Measurements from ENCODE around the gene LHX3. TPM values are rescaled to one million over a fixed set of nuclear protein-coding genes. Genes with fewer than 3 reads are reported as not detected.
A peak's percentile ranks its signal among the peaks of the same experiment; 100 is the strongest.

Gene LHX3
- total and polyA plus RNA-seq, 2 of the 8 experiments (the other 6 are each of a cell fraction or from before 2014, with no cell fraction given): 0.02 TPM; not detected in 1

- ChIA-PET POLR2A (ENCODE audit: partially characterized antibody) (interaction anchor here (1.1 kb wide), 1 partner anchor 15 kb away, joined by 3 read pairs; no protein-coding TSS in a partner anchor), CTCF (ENCODE audit: partially characterized antibody) (interaction anchor here (0.7 kb wide), 1 partner anchor 22 kb away, joined by 3 read pairs; no protein-coding TSS in a partner anchor)
- Histone ChIP-seq H3K27ac (ENCODE audit: low read depth, low read length) (no peak overlapping the region), H3K36me3 (ENCODE audit: control insufficient read depth in 2 of 4, insufficient read depth in 4 of 4, low read length in 3 of 4) (peaks cover 0 to 7% (median 0%) of the 10 kb centered on the region in 4 experiments; a peak in 1 of 8 replicates), H3K4ac (replicated peaks; ENCODE audit: insufficient read length, low read depth, low read length) (no peak overlapping the region), H3K79me2 (ENCODE audit: control insufficient read depth in 1 of 2, insufficient read depth in 2 of 2, low read length in 2 of 2) (no peaks in the 10 kb centered on the region), H2BK20ac (ENCODE audit: low read length) (no peak overlapping the region), H2BK120ac (replicated peaks; ENCODE audit: low read depth, low read length) (no peak overlapping the region), H3K9ac (replicated peaks in 1 of 4; ENCODE audit: extremely low read depth in 1 of 4, low read depth in 3 of 4, low read length in 3 of 4) (no peak overlapping the region), H3K4me2 (ENCODE audit: insufficient read depth in 1 of 2, low read depth in 2 of 2, low read length in 2 of 2) (peak overlapping the region; percentile 59 to 65), H2AK5ac (ENCODE audit: low read depth, low read length) (no peak overlapping the region), H4K5ac (ENCODE audit: insufficient read length, low read depth, low read length) (no peak overlapping the region), H3K23ac (ENCODE audit: insufficient read length) (no peak overlapping the region), H4K91ac (replicated peaks; ENCODE audit: insufficient read length, low read length) (no peak overlapping the region), H3K79me1 (ENCODE audit: low read depth, low read length) (no peaks in the 10 kb centered on the region), H2BK12ac (ENCODE audit: low read depth, low read length) (peak overlapping the region; percentile 99; the same call in 1 of the 2 replicates), H3K4me3 (ENCODE audit: extremely low read depth in 1 of 4, insufficient read depth in 2 of 4, low read depth in 3 of 4, low read length in 4 of 4) (peak overlapping the region in 2 of 4 experiments; percentile 17 to 58; a peak in 4 of 8 replicates), H4K8ac (ENCODE audit: extremely low read depth, insufficient read depth, low read length) (no peak overlapping the region), H3K14ac (ENCODE audit: insufficient read length) (no peak overlapping the region), H3K4me1 (replicated peaks in 1 of 4; ENCODE audit: control insufficient read depth in 3 of 4, insufficient read depth in 4 of 4, low read length in 3 of 4) (peaks cover 3 to 31% (median 27%) of the 10 kb centered on the region in 4 experiments), H3K56ac (replicated peaks; ENCODE audit: insufficient read length, low read depth, low read length) (no peak overlapping the region), H3K18ac (ENCODE audit: extremely low read depth, low read length) (peak overlapping the region; percentile 60; the same call in 1 of the 2 replicates), H2BK15ac (ENCODE audit: low read length) (no peak overlapping the region), H3K9me3 (ENCODE audit: insufficient read depth in 2 of 2, low read depth in 1 of 2, low read length in 1 of 2) (no peaks in the 10 kb centered on the region), H2AFZ (ENCODE audit: low read length) (no peak overlapping the region), H2BK5ac (ENCODE audit: low read depth, low read length) (peak overlapping the region; percentile 60; the same call in 1 of the 2 replicates), H3K27me3 (replicated peaks in 1 of 4; ENCODE audit: control insufficient read depth in 3 of 4, extremely low read depth in 1 of 4, insufficient read depth in 3 of 4, low read length in 3 of 4) (peaks cover 72 to 92% (median 89%) of the 10 kb centered on the region in 4 experiments), H3K23me2 (ENCODE audit: low read depth, low read length) (peaks cover 7% of the 10 kb centered on the region; the same call in 1 of the 2 replicates), H4K20me1 (replicated peaks in 1 of 2; ENCODE audit: control insufficient read depth in 1 of 2, insufficient read depth in 2 of 2, low read length in 2 of 2) (peaks cover 7 to 12% of the 10 kb centered on the region in 2 experiments)
- DNase-seq (ENCODE audit: low read depth in 1 of 2, low spot score in 2 of 2) (no peak), FAIRE-seq (no peak)
- 1% methylated on average over 26 of the region's 45 CpGs; no CpG with 5 or more reads in 1 of the 2 experiments for WGBS, 2 experiments (ENCODE audit: extremely low coverage in 1 of 2, insufficient coverage in 1 of 2, insufficient read length in 1 of 2, insufficient replicate concordance in 2 of 2, low coverage in 1 of 2, low lambda C conversion rate in 2 of 2, missing lambda C conversion rate in 1 of 2)
- no peak for TF ChIP-seq POU5F1 (IDR thresholded peaks at IDR 0.05; ENCODE audit: low read depth, low read length)
- TF ChIP-seq SP1 (IDR thresholded peaks at IDR 0.05; ENCODE audit: low read depth, low read length): no peak
- TF ChIP-seq E2F6 (IDR thresholded peaks at IDR 0.05): peak; percentile 89
- no peak for TF ChIP-seq BRCA1 (IDR thresholded peaks at IDR 0.05; ENCODE audit: low read depth, low read length)
- TF ChIP-seq, protein P1, sequence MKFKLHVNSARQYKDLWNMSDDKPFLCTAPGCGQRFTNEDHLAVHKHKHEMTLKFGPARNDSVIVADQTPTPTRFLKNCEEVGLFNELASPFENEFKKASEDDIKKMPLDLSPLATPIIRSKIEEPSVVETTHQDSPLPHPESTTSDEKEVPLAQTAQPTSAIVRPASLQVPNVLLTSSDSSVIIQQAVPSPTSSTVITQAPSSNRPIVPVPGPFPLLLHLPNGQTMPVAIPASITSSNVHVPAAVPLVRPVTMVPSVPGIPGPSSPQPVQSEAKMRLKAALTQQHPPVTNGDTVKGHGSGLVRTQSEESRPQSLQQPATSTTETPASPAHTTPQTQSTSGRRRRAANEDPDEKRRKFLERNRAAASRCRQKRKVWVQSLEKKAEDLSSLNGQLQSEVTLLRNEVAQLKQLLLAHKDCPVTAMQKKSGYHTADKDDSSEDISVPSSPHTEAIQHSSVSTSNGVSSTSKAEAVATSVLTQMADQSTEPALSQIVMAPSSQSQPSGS (IDR thresholded peaks at IDR 0.05; ENCODE audit: low read length): no peak
- TF ChIP-seq MAX (IDR thresholded peaks at IDR 0.05): peak; percentile 85
- TF ChIP-seq NANOG (IDR thresholded peaks at IDR 0.05; ENCODE audit: insufficient read depth, low read depth, low read length, poor library complexity, severe bottlenecking): no peak
- no peak for TF ChIP-seq USF2 (IDR thresholded peaks at IDR 0.05; ENCODE audit: low read length)
- no peak for TF ChIP-seq HDAC6 (IDR thresholded peaks at IDR 0.05; ENCODE audit: low read depth, low read length)
These were observed 11.0 kb downstream of the LHX3 start for GRCh38 chr9:136193891-136194279.

Measured in H1 (cell line).